Activated CD8-positive, alpha-beta T cell treated with anti-CD3 and anti-CD28 coated beads for 36 hours (primary cell): ENCODE results near the gene HTR3A. TPM values are rescaled to one million over a fixed set of nuclear protein-coding genes. Genes with fewer than 3 reads are reported as not detected.

Source experiments
- ATAC-seq: fragments of 200-7000 bp; cut with Tn5 transposase; one replicate; pipeline ENCODE4 v1.10.0; 2021; ENCODE audit warnings: mild to moderate bottlenecking, moderate library complexity
- CTCF ChIA-PET: fragments of 350-600 bp; sonication (Branson Sonifier 250); formaldehyde crosslinking; loops from one replicate; lab custom pipeline; 2021; ENCODE audit warnings: antibody characterized with exemption; lab: Charles Lee
- POLR2A ChIA-PET: fragments of 350-600 bp; sonication (Branson Sonifier 250); formaldehyde crosslinking; loops from one replicate; lab custom pipeline; 2021; ENCODE audit warnings: antibody characterized with exemption; lab: Charles Lee
- DNase-seq: peaks from one replicate; pipeline ENCODE4 v3.0.0-alpha.2; 2020
- H3K27ac Mint-ChIP-seq: one replicate; pipeline ENCODE4 v1.8.0; 2021; ENCODE audit warnings: mild to moderate bottlenecking, mixed read lengths
- H3K27me3 Mint-ChIP-seq: one replicate; pipeline ENCODE4 v1.8.0; 2021; ENCODE audit warnings: mixed read lengths
- H3K36me3 Mint-ChIP-seq: one replicate; pipeline ENCODE4 v1.8.0; 2021; ENCODE audit warnings: low read depth, mixed read lengths
- H3K4me1 Mint-ChIP-seq: one replicate; pipeline ENCODE4 v1.8.0; 2021; ENCODE audit warnings: low read depth, mixed read lengths
- H3K4me3 Mint-ChIP-seq: one replicate; pipeline ENCODE4 v1.8.0; 2021; ENCODE audit warnings: mild to moderate bottlenecking, moderate library complexity, mixed read lengths
- H3K9me3 Mint-ChIP-seq: one replicate; pipeline ENCODE4 v1.8.0; 2021; ENCODE audit warnings: mixed read lengths
- intact Hi-C: fragments of 100-400 bp; cut with micrococcal nuclease; formaldehyde crosslinking; loops from one replicate; pipeline ENCODE4 v1.10.0; 2022
- total RNA-seq, 2 experiments: library from RNA; stranded (reverse); gene quantifications; one replicate each; pipeline ENCODE4 v1.2.3, GENCODE V29; 2021
- TF ChIP-seq, protein P1 (sequence below): fragments of 200-600 bp; IDR thresholded peaks from one replicate; pipeline ENCODE4 v1.8.0; 2022; ENCODE audit warnings: antibody characterized with exemption, mild to moderate bottlenecking

HTR3A gene
- total RNA-seq, 2 experiments from 2014 or later = not detected

DNA sequence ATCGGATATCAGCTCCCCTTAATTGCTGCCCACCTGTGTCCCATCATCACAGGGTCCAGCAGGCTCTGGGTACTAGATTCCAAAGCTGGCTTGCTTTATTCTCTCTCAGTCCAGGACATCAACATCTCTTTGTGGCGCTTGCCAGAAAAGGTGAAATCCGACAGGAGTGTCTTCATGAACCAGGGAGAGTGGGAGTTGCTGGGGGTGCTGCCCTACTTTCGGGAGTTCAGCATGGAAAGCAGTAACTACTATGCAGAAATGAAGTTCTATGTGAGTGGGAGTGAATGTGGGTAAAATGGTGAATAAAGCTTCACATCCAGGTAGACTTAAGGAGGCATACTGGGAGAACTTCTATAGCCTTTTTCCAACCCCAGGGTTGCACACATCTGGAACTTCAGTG is 11.0 kb downstream of the HTR3A start:
- no peak overlapping the region for H3K27ac Mint-ChIP-seq
- TF ChIP-seq, protein P1, sequence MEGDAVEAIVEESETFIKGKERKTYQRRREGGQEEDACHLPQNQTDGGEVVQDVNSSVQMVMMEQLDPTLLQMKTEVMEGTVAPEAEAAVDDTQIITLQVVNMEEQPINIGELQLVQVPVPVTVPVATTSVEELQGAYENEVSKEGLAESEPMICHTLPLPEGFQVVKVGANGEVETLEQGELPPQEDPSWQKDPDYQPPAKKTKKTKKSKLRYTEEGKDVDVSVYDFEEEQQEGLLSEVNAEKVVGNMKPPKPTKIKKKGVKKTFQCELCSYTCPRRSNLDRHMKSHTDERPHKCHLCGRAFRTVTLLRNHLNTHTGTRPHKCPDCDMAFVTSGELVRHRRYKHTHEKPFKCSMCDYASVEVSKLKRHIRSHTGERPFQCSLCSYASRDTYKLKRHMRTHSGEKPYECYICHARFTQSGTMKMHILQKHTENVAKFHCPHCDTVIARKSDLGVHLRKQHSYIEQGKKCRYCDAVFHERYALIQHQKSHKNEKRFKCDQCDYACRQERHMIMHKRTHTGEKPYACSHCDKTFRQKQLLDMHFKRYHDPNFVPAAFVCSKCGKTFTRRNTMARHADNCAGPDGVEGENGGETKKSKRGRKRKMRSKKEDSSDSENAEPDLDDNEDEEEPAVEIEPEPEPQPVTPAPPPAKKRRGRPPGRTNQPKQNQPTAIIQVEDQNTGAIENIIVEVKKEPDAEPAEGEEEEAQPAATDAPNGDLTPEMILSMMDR = no peak
- ChIA-PET POLR2A (no interaction called here), CTCF (interaction anchor here (0.9 to 2.4 kb wide), 3 partner anchors 8 to 275 kb away, joined by 3 to 7 read pairs (median 5); no protein-coding TSS in a partner anchor)
- no peaks in the 10 kb centered on the region for H3K36me3 Mint-ChIP-seq
- DNase-seq = no peak
- H3K4me1 Mint-ChIP-seq = no peaks in the 10 kb centered on the region
- ATAC-seq = no peak
- no peak overlapping the region for H3K4me3 Mint-ChIP-seq
- peaks cover 9% of the 10 kb centered on the region for H3K27me3 Mint-ChIP-seq
- intact Hi-C loops = no loop called here
- no peaks in the 10 kb centered on the region for H3K9me3 Mint-ChIP-seq

DNA sequence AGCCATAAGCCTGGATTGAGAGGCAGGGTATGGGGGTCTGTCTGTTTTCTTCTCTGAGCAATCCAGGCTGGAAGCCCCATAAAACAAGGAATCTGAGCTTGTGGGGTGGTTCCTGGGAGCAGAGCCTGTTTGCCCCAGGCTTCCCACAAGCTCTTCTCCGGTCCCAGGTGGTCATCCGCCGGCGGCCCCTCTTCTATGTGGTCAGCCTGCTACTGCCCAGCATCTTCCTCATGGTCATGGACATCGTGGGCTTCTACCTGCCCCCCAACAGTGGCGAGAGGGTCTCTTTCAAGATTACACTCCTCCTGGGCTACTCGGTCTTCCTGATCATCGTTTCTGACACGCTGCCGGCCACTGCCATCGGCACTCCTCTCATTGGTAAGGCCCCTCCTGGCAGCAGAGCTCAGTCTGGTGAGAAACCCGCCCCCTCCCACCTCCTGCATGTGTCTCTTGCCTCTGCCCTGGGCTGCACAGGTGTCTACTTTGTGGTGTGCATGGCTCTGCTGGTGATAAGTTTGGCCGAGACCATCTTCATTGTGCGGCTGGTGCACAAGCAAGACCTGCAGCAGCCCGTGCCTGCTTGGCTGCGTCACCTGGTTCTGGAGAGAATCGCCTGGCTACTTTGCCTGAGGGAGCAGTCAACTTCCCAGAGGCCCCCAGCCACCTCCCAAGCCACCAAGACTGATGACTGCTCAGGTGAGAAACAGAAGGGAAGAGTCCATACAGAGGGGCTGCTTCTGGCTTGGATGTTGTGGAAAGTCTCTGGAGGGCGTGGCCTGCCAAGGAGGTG is 11.6 kb downstream of the HTR3A start:
- H3K4me3 Mint-ChIP-seq = no peak overlapping the region
- TF ChIP-seq, protein P1 = no peak
- no peaks in the 10 kb centered on the region for H3K9me3 Mint-ChIP-seq
- no peaks in the 10 kb centered on the region for H3K4me1 Mint-ChIP-seq
- CTCF ChIA-PET = interaction anchor here (0.9 to 2.4 kb wide), 3 partner anchors 7 to 274 kb away, joined by 3 to 7 read pairs (median 5); no protein-coding TSS in a partner anchor
- no peak overlapping the region for H3K27ac Mint-ChIP-seq
- no peaks in the 10 kb centered on the region for H3K36me3 Mint-ChIP-seq
- peaks cover 12% of the 10 kb centered on the region for H3K27me3 Mint-ChIP-seq
- DNase-seq (no peak), ATAC-seq (no peak)
- intact Hi-C loops = no loop called here
- POLR2A ChIA-PET = no interaction called here

DNA sequence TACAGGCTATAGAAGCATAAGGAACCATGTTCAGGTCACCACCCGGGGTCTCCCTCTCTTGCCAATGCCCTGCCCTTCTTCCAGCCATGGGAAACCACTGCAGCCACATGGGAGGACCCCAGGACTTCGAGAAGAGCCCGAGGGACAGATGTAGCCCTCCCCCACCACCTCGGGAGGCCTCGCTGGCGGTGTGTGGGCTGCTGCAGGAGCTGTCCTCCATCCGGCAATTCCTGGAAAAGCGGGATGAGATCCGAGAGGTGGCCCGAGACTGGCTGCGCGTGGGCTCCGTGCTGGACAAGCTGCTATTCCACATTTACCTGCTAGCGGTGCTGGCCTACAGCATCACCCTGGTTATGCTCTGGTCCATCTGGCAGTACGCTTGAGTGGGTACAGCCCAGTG is 14.5 kb downstream of the HTR3A start:
- no peaks in the 10 kb centered on the region for H3K9me3 Mint-ChIP-seq
- H3K4me3 Mint-ChIP-seq = no peak overlapping the region
- H3K36me3 Mint-ChIP-seq = no peaks in the 10 kb centered on the region
- H3K27me3 Mint-ChIP-seq = peaks cover 22% of the 10 kb centered on the region
- no peak for ATAC-seq
- POLR2A ChIA-PET = no interaction called here
- H3K27ac Mint-ChIP-seq = no peak overlapping the region
- CTCF ChIA-PET = interaction anchor here (1.2 kb wide), 1 partner anchor 276 kb away, joined by 3 read pairs; no protein-coding TSS in a partner anchor
- intact Hi-C loops = no loop called here
- TF ChIP-seq, protein P1 = no peak
- H3K4me1 Mint-ChIP-seq = no peaks in the 10 kb centered on the region
- no peak for DNase-seq

DNA sequence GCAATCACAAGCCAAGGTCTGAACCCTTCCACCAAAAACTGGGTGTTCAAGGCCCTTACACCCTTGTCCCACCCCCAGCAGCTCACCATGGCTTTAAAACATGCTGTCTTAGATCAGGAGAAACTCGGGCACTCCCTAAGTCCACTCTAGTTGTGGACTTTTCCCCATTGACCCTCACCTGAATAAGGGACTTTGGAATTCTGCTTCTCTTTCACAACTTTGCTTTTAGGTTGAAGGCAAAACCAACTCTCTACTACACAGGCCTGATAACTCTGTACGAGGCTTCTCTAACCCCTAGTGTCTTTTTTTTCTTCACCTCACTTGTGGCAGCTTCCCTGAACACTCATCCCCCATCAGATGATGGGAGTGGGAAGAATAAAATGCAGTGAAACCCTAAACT is 15.0 kb downstream of the HTR3A start:
- H3K9me3 Mint-ChIP-seq = no peaks in the 10 kb centered on the region
- H3K27me3 Mint-ChIP-seq = peaks cover 22% of the 10 kb centered on the region
- DNase-seq (no peak), ATAC-seq (no peak)
- H3K27ac Mint-ChIP-seq = no peak overlapping the region
- no peaks in the 10 kb centered on the region for H3K4me1 Mint-ChIP-seq
- no peak overlapping the region for H3K4me3 Mint-ChIP-seq
- H3K36me3 Mint-ChIP-seq = no peaks in the 10 kb centered on the region
- CTCF ChIA-PET = interaction anchor here (1.2 to 9.8 kb wide), 2 partner anchors 271 to 275 kb away, joined by 3 to 168 read pairs; no protein-coding TSS in a partner anchor
- intact Hi-C loops = loop anchor here (10.0 kb wide), 1 partner anchor 65 kb away; the partner anchor contains the start of gene ZBTB16
- POLR2A ChIA-PET = no interaction called here
- TF ChIP-seq, protein P1 = no peak

DNA sequence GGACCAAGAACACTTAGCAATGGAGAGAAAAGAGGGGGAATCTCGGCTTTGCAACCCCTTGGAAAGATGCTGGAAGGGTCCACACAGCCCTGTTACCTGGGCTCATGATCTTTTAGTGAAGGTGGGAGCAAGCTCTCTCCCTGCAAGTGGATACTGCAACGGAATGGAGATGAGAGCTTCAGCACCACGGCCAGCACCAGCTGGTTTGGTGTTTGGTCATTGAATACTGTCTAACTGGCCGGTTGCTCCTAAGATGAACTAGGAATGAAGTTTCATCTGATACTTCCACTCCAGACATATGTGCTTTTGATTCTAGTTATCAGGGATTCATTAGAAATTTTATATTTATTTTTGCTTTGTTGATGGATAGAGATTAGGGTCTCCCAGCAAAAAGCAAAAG is 16.3 kb downstream of the HTR3A start:
- Mint-ChIP-seq H3K4me3 (no peak overlapping the region), H3K36me3 (no peaks in the 10 kb centered on the region), H3K27me3 (peaks cover 20% of the 10 kb centered on the region), H3K4me1 (no peaks in the 10 kb centered on the region), H3K9me3 (no peaks in the 10 kb centered on the region), H3K27ac (no peak overlapping the region)
- POLR2A ChIA-PET = interaction anchor here (0.6 kb wide), 1 partner anchor 328 kb away, joined by 3 read pairs; no protein-coding TSS in a partner anchor
- intact Hi-C loops = loop anchor here (10.0 kb wide), 1 partner anchor 64 kb away; the partner anchor contains the start of gene ZBTB16
- peak; percentile 46 for DNase-seq
- TF ChIP-seq, protein P1 = no peak
- ATAC-seq = no peak
- CTCF ChIA-PET = interaction anchor here (1.0 to 9.8 kb wide), 2 partner anchors 95 to 270 kb away, joined by 3 to 168 read pairs; no protein-coding TSS in a partner anchor
